ENCODE measurements around the gene SLCO2B1. TPM values are rescaled to one million over a fixed set of nuclear protein-coding genes. Genes with fewer than 3 reads are reported as not detected.

Gene SLCO2B1
- total and polyA plus RNA-seq, 2 of the 8 experiments (the other 6 are each of a cell fraction or from before 2014, with no cell fraction given) = 0.03 TPM; not detected in 1

DNA sequence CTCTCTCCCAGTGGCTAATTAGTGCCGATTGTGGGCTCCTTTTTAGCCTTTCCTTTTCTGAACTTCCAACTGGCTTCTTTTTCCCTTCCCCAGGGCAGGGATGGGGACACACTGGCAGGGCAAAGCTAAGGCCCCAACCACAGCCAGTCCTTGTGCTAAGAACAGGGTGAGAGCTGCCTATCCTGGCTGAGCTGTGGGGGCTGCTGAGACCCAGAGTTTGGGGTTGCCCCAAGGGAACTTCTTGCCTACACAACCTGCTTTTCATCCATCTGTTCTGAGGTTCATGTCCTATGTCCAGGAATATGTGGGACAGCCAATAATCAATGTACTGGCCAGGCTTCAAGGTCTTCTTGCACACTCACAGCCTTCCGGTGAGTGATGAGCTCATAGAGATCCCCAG is 79.7 kb downstream of the SLCO2B1 start (continued):
- TF ChIP-seq, protein P1, sequence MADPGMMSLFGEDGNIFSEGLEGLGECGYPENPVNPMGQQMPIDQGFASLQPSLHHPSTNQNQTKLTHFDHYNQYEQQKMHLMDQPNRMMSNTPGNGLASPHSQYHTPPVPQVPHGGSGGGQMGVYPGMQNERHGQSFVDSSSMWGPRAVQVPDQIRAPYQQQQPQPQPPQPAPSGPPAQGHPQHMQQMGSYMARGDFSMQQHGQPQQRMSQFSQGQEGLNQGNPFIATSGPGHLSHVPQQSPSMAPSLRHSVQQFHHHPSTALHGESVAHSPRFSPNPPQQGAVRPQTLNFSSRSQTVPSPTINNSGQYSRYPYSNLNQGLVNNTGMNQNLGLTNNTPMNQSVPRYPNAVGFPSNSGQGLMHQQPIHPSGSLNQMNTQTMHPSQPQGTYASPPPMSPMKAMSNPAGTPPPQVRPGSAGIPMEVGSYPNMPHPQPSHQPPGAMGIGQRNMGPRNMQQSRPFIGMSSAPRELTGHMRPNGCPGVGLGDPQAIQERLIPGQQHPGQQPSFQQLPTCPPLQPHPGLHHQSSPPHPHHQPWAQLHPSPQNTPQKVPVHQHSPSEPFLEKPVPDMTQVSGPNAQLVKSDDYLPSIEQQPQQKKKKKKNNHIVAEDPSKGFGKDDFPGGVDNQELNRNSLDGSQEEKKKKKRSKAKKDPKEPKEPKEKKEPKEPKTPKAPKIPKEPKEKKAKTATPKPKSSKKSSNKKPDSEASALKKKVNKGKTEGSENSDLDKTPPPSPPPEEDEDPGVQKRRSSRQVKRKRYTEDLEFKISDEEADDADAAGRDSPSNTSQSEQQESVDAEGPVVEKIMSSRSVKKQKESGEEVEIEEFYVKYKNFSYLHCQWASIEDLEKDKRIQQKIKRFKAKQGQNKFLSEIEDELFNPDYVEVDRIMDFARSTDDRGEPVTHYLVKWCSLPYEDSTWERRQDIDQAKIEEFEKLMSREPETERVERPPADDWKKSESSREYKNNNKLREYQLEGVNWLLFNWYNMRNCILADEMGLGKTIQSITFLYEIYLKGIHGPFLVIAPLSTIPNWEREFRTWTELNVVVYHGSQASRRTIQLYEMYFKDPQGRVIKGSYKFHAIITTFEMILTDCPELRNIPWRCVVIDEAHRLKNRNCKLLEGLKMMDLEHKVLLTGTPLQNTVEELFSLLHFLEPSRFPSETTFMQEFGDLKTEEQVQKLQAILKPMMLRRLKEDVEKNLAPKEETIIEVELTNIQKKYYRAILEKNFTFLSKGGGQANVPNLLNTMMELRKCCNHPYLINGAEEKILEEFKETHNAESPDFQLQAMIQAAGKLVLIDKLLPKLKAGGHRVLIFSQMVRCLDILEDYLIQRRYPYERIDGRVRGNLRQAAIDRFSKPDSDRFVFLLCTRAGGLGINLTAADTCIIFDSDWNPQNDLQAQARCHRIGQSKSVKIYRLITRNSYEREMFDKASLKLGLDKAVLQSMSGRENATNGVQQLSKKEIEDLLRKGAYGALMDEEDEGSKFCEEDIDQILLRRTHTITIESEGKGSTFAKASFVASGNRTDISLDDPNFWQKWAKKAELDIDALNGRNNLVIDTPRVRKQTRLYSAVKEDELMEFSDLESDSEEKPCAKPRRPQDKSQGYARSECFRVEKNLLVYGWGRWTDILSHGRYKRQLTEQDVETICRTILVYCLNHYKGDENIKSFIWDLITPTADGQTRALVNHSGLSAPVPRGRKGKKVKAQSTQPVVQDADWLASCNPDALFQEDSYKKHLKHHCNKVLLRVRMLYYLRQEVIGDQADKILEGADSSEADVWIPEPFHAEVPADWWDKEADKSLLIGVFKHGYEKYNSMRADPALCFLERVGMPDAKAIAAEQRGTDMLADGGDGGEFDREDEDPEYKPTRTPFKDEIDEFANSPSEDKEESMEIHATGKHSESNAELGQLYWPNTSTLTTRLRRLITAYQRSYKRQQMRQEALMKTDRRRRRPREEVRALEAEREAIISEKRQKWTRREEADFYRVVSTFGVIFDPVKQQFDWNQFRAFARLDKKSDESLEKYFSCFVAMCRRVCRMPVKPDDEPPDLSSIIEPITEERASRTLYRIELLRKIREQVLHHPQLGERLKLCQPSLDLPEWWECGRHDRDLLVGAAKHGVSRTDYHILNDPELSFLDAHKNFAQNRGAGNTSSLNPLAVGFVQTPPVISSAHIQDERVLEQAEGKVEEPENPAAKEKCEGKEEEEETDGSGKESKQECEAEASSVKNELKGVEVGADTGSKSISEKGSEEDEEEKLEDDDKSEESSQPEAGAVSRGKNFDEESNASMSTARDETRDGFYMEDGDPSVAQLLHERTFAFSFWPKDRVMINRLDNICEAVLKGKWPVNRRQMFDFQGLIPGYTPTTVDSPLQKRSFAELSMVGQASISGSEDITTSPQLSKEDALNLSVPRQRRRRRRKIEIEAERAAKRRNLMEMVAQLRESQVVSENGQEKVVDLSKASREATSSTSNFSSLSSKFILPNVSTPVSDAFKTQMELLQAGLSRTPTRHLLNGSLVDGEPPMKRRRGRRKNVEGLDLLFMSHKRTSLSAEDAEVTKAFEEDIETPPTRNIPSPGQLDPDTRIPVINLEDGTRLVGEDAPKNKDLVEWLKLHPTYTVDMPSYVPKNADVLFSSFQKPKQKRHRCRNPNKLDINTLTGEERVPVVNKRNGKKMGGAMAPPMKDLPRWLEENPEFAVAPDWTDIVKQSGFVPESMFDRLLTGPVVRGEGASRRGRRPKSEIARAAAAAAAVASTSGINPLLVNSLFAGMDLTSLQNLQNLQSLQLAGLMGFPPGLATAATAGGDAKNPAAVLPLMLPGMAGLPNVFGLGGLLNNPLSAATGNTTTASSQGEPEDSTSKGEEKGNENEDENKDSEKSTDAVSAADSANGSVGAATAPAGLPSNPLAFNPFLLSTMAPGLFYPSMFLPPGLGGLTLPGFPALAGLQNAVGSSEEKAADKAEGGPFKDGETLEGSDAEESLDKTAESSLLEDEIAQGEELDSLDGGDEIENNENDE (IDR thresholded peaks at IDR 0.05; ENCODE audit: insufficient replicate concordance, low read length) = no peak
- no peak for TF ChIP-seq RXRA (IDR thresholded peaks at IDR 0.05; ENCODE audit: insufficient read depth, low read depth, low read length)
- TF ChIP-seq CBX8 (IDR thresholded peaks at IDR 0.05; ENCODE audit: borderline replicate concordance, low read depth, low read length) = no peak
- TF ChIP-seq, protein P2, sequence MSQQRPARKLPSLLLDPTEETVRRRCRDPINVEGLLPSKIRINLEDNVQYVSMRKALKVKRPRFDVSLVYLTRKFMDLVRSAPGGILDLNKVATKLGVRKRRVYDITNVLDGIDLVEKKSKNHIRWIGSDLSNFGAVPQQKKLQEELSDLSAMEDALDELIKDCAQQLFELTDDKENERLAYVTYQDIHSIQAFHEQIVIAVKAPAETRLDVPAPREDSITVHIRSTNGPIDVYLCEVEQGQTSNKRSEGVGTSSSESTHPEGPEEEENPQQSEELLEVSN (IDR thresholded peaks at IDR 0.05) = no peak
- no peak for TF ChIP-seq MAFK (IDR thresholded peaks at IDR 0.05; ENCODE audit: low read depth, low read length)
- TF ChIP-seq JUND (IDR thresholded peaks at IDR 0.05; ENCODE audit: low read length) = no peak
- no peak for TF ChIP-seq TAF7 (optimal IDR thresholded peaks at IDR 0.05; ENCODE audit: borderline replicate concordance, low read depth, low read length)
- TF ChIP-seq, protein P3, sequence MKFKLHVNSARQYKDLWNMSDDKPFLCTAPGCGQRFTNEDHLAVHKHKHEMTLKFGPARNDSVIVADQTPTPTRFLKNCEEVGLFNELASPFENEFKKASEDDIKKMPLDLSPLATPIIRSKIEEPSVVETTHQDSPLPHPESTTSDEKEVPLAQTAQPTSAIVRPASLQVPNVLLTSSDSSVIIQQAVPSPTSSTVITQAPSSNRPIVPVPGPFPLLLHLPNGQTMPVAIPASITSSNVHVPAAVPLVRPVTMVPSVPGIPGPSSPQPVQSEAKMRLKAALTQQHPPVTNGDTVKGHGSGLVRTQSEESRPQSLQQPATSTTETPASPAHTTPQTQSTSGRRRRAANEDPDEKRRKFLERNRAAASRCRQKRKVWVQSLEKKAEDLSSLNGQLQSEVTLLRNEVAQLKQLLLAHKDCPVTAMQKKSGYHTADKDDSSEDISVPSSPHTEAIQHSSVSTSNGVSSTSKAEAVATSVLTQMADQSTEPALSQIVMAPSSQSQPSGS (IDR thresholded peaks at IDR 0.05; ENCODE audit: low read length) = no peak

Measured in H1 (cell line).